ENCODE measurements around the gene REEP6.
"Not testable (repeated sequence)": the region's sequence is repeated elsewhere in the genome, so short reads cannot be mapped to it uniquely, and the experiment has no call there.

Gene REEP6

GRCh38 chr19:1514295-1514661 is 23.3 kb downstream of the REEP6 start:
- no peak for DNase-seq
- in situ Hi-C loops (cut with MboI; ENCODE audit: low pct_unique_long_range_greater_than_20kb, low sequenced_read_pairs) = no loop called here

GRCh38 chr19:1514986-1515721 is 24.2 kb downstream of the REEP6 start:
- in situ Hi-C loops (cut with MboI; ENCODE audit: low pct_unique_long_range_greater_than_20kb, low sequenced_read_pairs) = no loop called here
- DNase-seq = no peak

- no peak for DNase-seq
- in situ Hi-C loops (cut with MboI; ENCODE audit: low pct_unique_long_range_greater_than_20kb, low sequenced_read_pairs) = no loop called here
These were observed 25.4 kb downstream of the REEP6 start for GRCh38 chr19:1516395-1516753.

- in situ Hi-C loops (cut with MboI; ENCODE audit: low pct_unique_long_range_greater_than_20kb, low sequenced_read_pairs) = no loop called here
- DNase-seq = no peak
These were observed 27.5 kb downstream of the REEP6 start for GRCh38 chr19:1518471-1518870.

- DNase-seq; in situ Hi-C loops (cut with MboI; ENCODE audit: low pct_unique_long_range_greater_than_20kb, low sequenced_read_pairs): not testable (repeated sequence)
These were observed 28.8 kb downstream of the REEP6 start for GRCh38 chr19:1519802-1520201.

GRCh38 chr19:1520203-1520780 is 29.3 kb downstream of the REEP6 start:
- in situ Hi-C loops (cut with MboI; ENCODE audit: low pct_unique_long_range_greater_than_20kb, low sequenced_read_pairs) = no loop called here
- DNase-seq = no peak

GRCh38 chr19:1521636-1522035 is 30.7 kb downstream of the REEP6 start:
- DNase-seq = no peak
- in situ Hi-C loops (cut with MboI; ENCODE audit: low pct_unique_long_range_greater_than_20kb, low sequenced_read_pairs) = no loop called here

GRCh38 chr19:1522061-1522460 is 31.1 kb downstream of the REEP6 start:
- in situ Hi-C loops (cut with MboI; ENCODE audit: low pct_unique_long_range_greater_than_20kb, low sequenced_read_pairs) = no loop called here
- DNase-seq = no peak

- no peak for DNase-seq
- in situ Hi-C loops (cut with MboI; ENCODE audit: low pct_unique_long_range_greater_than_20kb, low sequenced_read_pairs) = no loop called here
These were observed 31.9 kb downstream of the REEP6 start for GRCh38 chr19:1522838-1523237.

GRCh38 chr19:1523412-1524286 is 32.7 kb downstream of the REEP6 start, which contains the start of gene PLK5:
Gene PLK5, plus strand, starts transcription at chr19:1524077. Its CDS starts 2,920 bp downstream, at chr19:1526997.
- in situ Hi-C loops (cut with MboI; ENCODE audit: low pct_unique_long_range_greater_than_20kb, low sequenced_read_pairs) = no loop called here
- DNase-seq = no peak

- DNase-seq = no peak
- in situ Hi-C loops (cut with MboI; ENCODE audit: low pct_unique_long_range_greater_than_20kb, low sequenced_read_pairs) = no loop called here
These were observed 33.4 kb downstream of the REEP6 start for GRCh38 chr19:1524287-1524971.

GRCh38 chr19:1524972-1525325 is 34.0 kb downstream of the REEP6 start:
- in situ Hi-C loops (cut with MboI; ENCODE audit: low pct_unique_long_range_greater_than_20kb, low sequenced_read_pairs) = no loop called here
- no peak for DNase-seq

- in situ Hi-C loops (cut with MboI; ENCODE audit: low pct_unique_long_range_greater_than_20kb, low sequenced_read_pairs) = no loop called here
- DNase-seq = no peak
These were observed 34.4 kb downstream of the REEP6 start for GRCh38 chr19:1525343-1525742.

GRCh38 chr19:1526066-1526778 is 35.2 kb downstream of the REEP6 start:
- no peak for DNase-seq
- in situ Hi-C loops (cut with MboI; ENCODE audit: low pct_unique_long_range_greater_than_20kb, low sequenced_read_pairs) = no loop called here

- DNase-seq = no peak
- in situ Hi-C loops (cut with MboI; ENCODE audit: low pct_unique_long_range_greater_than_20kb, low sequenced_read_pairs) = no loop called here
These were observed 36.1 kb downstream of the REEP6 start for GRCh38 chr19:1526979-1527649.

- in situ Hi-C loops (cut with MboI; ENCODE audit: low pct_unique_long_range_greater_than_20kb, low sequenced_read_pairs) = no loop called here
- DNase-seq = no peak
These were observed 36.8 kb downstream of the REEP6 start for GRCh38 chr19:1527650-1528309.

GRCh38 chr19:1528596-1529429 is 37.8 kb downstream of the REEP6 start:
- in situ Hi-C loops (cut with MboI; ENCODE audit: low pct_unique_long_range_greater_than_20kb, low sequenced_read_pairs) = no loop called here

More at GRCh38 chr19:1528596-1529429, 37.8 kb downstream of the REEP6 start:
- no peak for DNase-seq

All from KBM-7 (cell line).